ENCODE measurements around the gene LGI2.
"Not testable (repeated sequence)": the region's sequence is repeated elsewhere in the genome, so short reads cannot be mapped to it uniquely, and the experiment has no call there.

The LGI2 gene

GRCh38 chr4:25015012-25015411 lies 15.7 kb downstream of the LGI2 start:
- DNase-seq (ENCODE audit: low read depth) = no peak

GRCh38 chr4:25014662-25014983 lies 16.1 kb downstream of the LGI2 start:
- DNase-seq (ENCODE audit: low read depth); H3K4me3 ChIP-seq (ENCODE audit: control insufficient read depth, low read depth, low read length): not testable (repeated sequence)

More at GRCh38 chr4:25015012-25015411, 15.7 kb downstream of the LGI2 start:
- no peak overlapping the region for H3K4me3 ChIP-seq (ENCODE audit: control insufficient read depth, low read depth, low read length)
- no peak for TF ChIP-seq CTCF (IDR thresholded peaks at IDR 0.05; ENCODE audit: control insufficient read depth, insufficient read depth, low read depth, low read length, missing control alignments)

- no peak for TF ChIP-seq CTCF (IDR thresholded peaks at IDR 0.05; ENCODE audit: control insufficient read depth, insufficient read depth, low read depth, low read length, missing control alignments)
- no peak overlapping the region for H3K4me3 ChIP-seq (ENCODE audit: control insufficient read depth, low read depth, low read length)
- DNase-seq (ENCODE audit: low read depth) = no peak
Observed at GRCh38 chr4:25013756-25014661, 16.7 kb downstream of the LGI2 start.

GRCh38 chr4:25012655-25013054 lies 18.1 kb downstream of the LGI2 start:
- no peak overlapping the region for H3K4me3 ChIP-seq (ENCODE audit: control insufficient read depth, low read depth, low read length)
- no peak for DNase-seq (ENCODE audit: low read depth)
- no peak for TF ChIP-seq CTCF (IDR thresholded peaks at IDR 0.05; ENCODE audit: control insufficient read depth, insufficient read depth, low read depth, low read length, missing control alignments)

- TF ChIP-seq CTCF (IDR thresholded peaks at IDR 0.05; ENCODE audit: control insufficient read depth, insufficient read depth, low read depth, low read length, missing control alignments) = no peak
- DNase-seq (ENCODE audit: low read depth) = no peak
- no peak overlapping the region for H3K4me3 ChIP-seq (ENCODE audit: control insufficient read depth, low read depth, low read length)
Observed at GRCh38 chr4:25011135-25011866, 19.4 kb downstream of the LGI2 start.

GRCh38 chr4:25007598-25007997 lies 23.1 kb downstream of the LGI2 start:
- TF ChIP-seq CTCF (IDR thresholded peaks at IDR 0.05; ENCODE audit: control insufficient read depth, insufficient read depth, low read depth, low read length, missing control alignments) = no peak
- DNase-seq (ENCODE audit: low read depth) = no peak
- H3K4me3 ChIP-seq (ENCODE audit: control insufficient read depth, low read depth, low read length) = no peak overlapping the region

GRCh38 chr4:25002681-25003080 lies 28.1 kb downstream of the LGI2 start:
- no peak overlapping the region for H3K4me3 ChIP-seq (ENCODE audit: control insufficient read depth, low read depth, low read length)
- TF ChIP-seq CTCF (IDR thresholded peaks at IDR 0.05; ENCODE audit: control insufficient read depth, insufficient read depth, low read depth, low read length, missing control alignments) = no peak
- DNase-seq (ENCODE audit: low read depth) = no peak
